Ramos (cell line): ENCODE results near the gene RELA.

Experiments used
- in situ Hi-C: fragments of 300-500 bp; cut with MboI; formaldehyde crosslinking; loops from one replicate; pipeline ENCODE4 v1.14.3; 2022; ENCODE audit warnings: low sequenced_read_pairs; ENCODE audit not compliant: unreplicated experiment

The RELA gene

GRCh38 chr11:65636108-65637031, 26.3 kb downstream of the RELA start:
- in situ Hi-C loops: no loop called here

DNA sequence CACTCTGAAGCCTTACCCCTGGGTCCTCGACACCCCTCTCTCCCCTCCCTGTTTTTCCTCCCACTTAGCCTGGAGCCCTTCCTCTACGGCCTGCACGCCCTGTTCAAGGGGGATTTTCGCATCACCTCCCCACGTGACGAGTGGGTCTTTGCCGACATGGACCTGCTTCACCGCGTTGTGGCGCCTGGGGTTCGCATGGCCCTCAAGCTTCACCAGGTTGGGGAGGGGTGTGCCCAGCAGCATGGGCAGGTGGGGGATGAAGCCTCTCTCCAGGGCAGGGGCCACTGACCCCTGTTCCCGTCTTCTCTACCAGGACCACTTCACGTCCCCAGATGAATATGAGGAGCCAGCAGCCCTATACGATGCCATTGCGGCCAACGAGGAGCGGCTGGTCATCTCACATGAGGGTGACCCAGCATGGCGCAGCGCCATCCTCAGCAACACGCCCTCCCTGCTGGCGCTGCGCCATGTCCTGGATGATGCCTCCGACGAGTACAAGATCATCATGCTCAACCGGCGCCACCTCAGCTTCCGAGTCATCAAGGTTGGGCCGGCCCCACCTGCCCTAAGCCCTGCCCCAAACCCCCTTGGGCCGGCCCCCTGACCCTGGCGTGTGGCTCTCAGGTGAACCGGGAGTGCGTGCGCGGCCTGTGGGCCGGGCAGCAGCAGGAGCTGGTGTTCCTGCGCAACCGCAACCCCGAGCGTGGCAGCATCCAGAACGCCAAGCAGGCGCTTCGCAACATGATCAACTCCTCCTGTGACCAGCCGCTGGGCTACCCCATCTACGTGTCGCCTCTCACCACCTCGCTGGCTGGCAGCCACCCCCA, 27.6 kb downstream of the RELA start:
- in situ Hi-C loops: no loop called here

GRCh38 chr11:65634440-65634839, 28.3 kb downstream of the RELA start:
- in situ Hi-C loops: no loop called here

DNA sequence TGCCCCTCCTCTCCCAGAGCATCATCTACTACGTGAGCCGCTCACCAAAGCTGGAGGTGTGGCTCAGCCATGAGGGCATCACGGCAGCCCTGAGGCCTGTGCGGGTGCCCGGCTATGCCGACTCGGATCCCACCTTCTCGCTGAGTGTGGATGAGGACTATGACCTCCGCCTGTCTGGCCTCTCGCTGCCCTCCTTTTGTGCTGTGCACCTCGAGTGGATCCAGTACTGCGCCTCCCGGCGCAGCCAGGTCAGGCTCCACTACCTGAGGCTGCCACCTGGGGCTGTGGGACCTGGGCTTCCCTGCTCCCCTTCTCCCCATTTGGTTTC, 28.6 kb downstream of the RELA start:
- in situ Hi-C loops: no loop called here

DNA sequence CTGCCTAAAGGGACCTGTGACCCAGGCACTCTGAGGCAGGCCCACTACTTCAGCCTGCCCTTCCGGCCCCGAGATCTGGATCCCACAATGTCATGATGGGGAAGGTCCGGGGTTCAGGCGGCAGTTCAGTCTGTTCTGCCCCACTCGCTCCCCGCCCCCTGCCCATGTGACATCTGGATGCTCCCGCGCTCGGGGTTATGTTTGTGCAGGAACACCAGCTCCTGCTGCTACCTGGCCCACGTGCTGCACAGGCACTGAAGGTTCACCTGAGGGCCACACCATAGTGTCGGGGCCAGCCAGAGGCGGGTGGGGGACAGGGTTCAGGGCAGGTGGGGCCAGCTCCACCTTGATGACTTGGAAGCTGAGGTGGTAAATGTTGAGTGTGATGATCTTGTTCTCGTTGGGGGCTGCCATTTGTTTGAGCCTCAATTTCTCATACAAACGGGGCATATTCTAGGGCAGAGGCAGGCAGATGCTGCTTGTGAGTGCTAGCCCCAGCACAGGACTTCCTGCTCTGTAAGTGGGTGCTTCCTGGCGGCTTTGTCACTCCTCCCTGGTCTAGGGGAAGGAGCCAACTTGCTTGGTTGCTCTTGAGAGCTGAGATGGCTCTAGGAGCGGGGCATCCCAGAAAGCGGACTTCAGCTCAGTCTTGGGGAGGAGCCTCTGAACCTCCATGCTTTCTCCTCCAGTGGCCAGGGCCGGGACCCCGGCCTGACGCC, 29.2 kb downstream of the RELA start:
- in situ Hi-C loops: no loop called here

GRCh38 chr11:65630215-65630614, 32.5 kb downstream of the RELA start:
- in situ Hi-C loops: no loop called here

DNA sequence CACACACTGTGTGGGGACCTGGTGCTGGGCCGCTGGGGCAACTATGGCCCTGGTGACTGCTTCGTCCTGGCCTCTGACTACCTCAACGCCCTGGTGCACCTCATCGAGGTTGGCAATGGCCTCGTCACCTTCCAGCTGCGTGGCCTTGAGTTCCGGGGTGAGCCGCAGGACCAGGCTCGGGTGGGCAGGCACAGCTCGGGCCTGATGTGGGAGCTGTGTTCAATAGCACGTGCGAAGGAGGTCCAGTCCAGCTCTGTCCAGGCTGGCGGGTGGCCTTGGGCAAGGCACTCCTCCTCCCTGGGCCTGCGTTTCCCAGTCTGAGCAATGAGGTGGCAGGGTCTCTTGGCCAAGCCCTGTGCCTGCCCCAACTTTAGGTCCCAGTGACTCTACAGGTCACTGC, 33.1 kb downstream of the RELA start:
- in situ Hi-C loops: no loop called here

GRCh38 chr11:65627202-65627601, 35.5 kb downstream of the RELA start:
- in situ Hi-C loops: no loop called here

- in situ Hi-C loops: no loop called here
Observed at GRCh38 chr11:65625628-65626342, 36.9 kb downstream of the RELA start.

- in situ Hi-C loops: no loop called here
Observed at GRCh38 chr11:65624931-65625627, 37.6 kb downstream of the RELA start.

DNA sequence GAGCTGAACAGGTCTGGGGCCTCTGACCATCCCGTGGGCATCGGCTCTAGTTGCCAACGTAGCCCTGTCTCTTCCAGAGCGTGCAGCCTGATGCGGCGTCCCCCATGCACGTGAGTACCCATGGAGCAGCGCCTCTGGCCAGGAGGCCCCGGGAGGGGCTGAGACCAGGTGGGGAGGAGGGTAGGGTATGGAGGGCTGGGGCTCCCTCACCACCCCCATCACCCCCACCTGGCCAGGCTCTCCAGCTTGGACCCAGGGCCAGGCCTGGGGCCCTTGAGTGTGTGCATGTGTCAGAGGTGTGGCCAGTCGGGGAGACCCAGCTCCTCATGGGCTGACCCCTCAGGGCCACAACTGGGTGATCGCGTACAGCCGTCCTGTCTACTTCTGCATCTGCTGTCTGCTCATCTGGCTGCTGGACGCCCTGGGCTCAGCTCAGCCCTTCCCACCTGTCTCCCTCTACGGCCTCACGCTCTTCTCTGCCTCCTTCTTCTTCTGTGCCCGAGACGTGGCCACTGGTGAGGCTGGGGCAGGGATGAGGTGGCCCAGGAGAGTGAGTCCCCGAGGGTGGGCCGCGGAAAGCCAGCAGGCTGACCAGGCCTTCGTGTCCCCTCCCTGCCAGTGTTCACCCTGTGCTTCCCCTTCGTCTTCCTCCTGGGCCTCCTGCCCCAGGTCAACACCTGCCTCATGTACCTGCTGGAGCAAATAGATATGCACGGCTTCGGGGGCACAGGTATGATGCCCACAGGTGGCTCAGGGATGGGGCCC, 38.7 kb downstream of the RELA start:
- in situ Hi-C loops: no loop called here

DNA sequence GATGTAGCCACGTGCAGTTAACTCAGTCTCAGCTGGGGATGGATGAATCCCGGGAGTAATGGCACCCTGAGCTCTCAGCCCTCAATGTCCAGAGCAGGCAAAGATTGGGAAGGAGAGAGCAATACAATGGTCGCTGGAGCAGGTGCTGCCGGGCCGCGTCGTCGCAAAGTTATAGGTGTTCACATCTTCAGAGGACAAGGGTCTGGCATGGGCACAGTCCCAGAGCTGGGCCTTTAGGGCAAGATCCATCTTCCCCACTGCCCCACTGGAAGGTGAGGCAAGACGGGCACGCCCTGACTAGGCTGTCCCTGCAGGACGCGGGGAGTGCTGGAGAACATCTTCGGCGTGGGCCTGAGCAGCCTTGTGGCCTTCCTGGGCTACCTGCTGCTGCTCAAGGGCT, 39.5 kb downstream of the RELA start:
- in situ Hi-C loops: no loop called here

DNA sequence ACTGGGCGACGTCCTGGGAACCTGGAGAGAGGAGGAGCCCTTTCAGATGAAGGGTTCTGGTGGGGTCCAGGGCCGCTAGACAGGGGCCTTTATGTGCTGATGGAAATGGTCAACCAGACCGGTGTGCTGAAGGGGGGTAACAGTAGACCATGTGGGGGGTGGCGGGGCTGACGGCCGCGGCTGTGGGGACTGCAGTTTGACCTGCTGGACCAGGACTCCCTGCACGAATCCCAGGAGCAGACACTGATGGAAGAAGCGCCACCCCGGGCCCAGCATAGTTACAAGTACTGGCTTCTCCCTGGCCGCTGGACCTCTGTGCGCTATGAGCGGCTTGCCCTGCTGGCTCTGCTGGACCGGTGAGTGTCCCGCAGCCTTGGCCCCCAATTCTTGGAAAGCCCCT, 40.7 kb downstream of the RELA start:
- in situ Hi-C loops: no loop called here

GRCh38 chr11:65621460-65621859, 41.3 kb downstream of the RELA start:
- in situ Hi-C loops: no loop called here

DNA sequence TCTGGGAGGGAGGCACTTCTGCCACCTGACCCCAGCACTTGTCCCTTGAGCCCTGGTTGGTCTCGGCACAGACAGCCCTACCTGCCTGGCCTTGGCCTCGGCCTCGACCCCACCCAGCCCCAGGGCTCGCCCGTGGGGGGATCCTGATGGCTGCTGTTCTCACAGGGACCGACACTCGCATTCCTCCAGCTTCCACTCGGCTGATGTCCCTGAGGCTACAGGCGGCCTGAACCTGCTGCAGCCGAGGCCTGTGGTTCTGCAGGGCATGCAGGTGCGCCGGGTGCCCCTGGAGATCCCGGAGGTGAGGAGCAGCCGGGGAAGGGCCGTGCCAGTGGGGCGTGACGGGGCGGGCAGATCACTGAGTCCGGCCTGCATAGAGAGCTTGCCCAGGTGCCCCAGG, 42.0 kb downstream of the RELA start:
- in situ Hi-C loops: no loop called here

DNA sequence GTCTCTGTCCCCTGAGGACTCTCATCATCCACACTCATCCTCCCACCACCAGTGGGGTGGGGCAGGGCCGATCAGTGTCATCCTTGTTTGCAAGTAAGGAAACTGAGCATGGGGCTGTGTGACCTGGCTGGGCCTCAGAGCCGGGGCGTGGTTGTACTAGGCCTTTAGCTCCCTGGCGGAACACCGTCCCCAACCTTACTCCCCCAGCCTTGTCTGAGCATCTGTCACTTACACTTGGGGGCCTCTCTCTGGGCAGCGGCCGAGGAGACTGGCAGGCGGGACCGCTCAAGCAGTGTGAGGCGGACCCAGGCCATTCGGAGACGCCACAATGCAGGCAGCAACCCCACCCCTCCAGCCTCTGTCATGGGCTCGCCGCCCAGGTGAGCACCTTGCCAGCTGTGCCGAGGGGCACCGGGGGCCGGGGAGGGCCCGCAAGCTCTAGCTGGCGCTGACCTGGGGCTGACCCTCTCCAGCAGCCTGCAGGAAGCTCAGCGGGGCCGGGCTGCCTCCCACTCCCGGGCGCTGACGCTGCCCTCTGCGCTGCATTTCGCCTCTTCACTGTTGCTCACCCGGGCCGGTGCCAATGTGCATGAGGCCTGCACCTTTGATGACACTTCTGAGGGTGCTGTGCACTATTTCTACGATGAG, 43.3 kb downstream of the RELA start:
- in situ Hi-C loops: no loop called here

DNA sequence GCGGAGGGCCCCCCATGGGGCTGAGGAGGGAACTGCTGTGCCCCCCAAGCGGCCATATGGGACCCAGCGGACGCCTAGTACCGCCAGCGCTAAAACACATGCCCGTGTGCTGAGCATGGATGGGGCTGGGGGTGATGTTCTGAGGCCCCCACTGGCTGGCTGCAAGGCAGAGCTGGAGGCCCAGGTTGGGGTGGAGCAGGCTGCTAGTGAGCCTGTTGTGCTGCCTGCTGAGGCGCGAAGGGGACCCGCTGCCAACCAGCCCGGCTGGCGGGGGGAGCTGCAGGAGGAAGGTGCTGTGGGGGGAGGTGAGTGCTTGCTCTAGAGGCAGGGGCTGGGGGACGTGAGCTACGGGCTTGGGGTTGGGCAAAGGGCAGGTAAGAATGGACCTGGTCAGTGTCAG, 44.0 kb downstream of the RELA start:
- in situ Hi-C loops: no loop called here

GRCh38 chr11:65617990-65618751, 44.5 kb downstream of the RELA start:
- in situ Hi-C loops: no loop called here
